GM12878 (cell line): ENCODE measurements around the gene KRTAP1-1. TPM values are rescaled to one million over a fixed set of nuclear protein-coding genes. Genes with fewer than 3 reads are reported as not detected.

ENCODE experiments used
- ATAC-seq: fragments of 200-7000 bp; cut with Tn5 transposase; 3 replicates; pipeline ENCODE4 v1.9.1; 2020; ENCODE audit warnings: mild to moderate bottlenecking, moderate library complexity
- BruUV-seq: library from RNA; stranded (reverse); fragments of 400-500 nt; replicated peaks from 2 replicates; lab custom pipeline; 2021; lab: Mats Ljungman, UMichigan
- CTCF ChIA-PET: fragments of 300-600 bp; sonication (Branson Sonifier 250); formaldehyde crosslinking; extraction: SDS; loops from one replicate; lab custom pipeline; 2021; ENCODE audit warnings: inconsistent platforms; lab: Yijun Ruan, JAX
- POLR2A ChIA-PET: fragments of 350-600 bp; formaldehyde crosslinking; extraction: SDS; loops from one replicate; lab custom pipeline; 2021; ENCODE audit warnings: inconsistent platforms; lab: Charles Lee
- RAD21 ChIA-PET: fragments of 300-600 bp; sonication (Branson Sonifier 250); formaldehyde crosslinking; loops from one replicate; lab custom pipeline; 2023; ENCODE audit warnings: antibody characterized with exemption; ENCODE audit not compliant: unreplicated experiment; lab: Charles Lee
- SMC1A ChIA-PET: fragments of 300-600 bp; sonication (Branson Sonifier 250); formaldehyde crosslinking; loops from one replicate; lab custom pipeline; 2023; ENCODE audit not compliant: unreplicated experiment, uncharacterized antibody; lab: Charles Lee
- DNase-seq: peaks from one replicate; pipeline ENCODE4 v3.0.0-alpha.2; 2011; ENCODE audit warnings: low read depth, low spot score
- FAIRE-seq: peaks from 3 replicates; lab custom pipeline; 2011; peaks lifted over from hg19 to GRCh38; lab: Jason Lieb, UNC
- H2AFZ ChIP-seq: 2 replicates; pipeline ENCODE4 v1.6.0; 2011; ENCODE audit warnings: low read depth, low read length, control low read depth; ENCODE audit not compliant: control insufficient read depth
- H3K27ac ChIP-seq: 2 replicates; pipeline ENCODE4 v1.5.1; 2011; ENCODE audit warnings: control low read depth; ENCODE audit not compliant: control insufficient read depth, insufficient read depth
- H3K27me3 ChIP-seq, 2 experiments: replicated peaks in 1 of 2; 2 replicates each; pipeline versions ENCODE4 v1.6.0 to v1.6.1; 2011; ENCODE audit warnings: low read length in 1 of 2; ENCODE audit not compliant: control insufficient read depth in 2 of 2, insufficient read depth in 2 of 2
- H3K36me3 ChIP-seq, 2 experiments: 2 replicates each; pipeline ENCODE4 v1.5.1; 2011; ENCODE audit warnings: low read length in 1 of 2; ENCODE audit not compliant: control insufficient read depth in 2 of 2, insufficient read depth in 2 of 2
- H3K4me1 ChIP-seq: 2 replicates; pipeline ENCODE4 v1.6.1; 2011; ENCODE audit warnings: mild to moderate bottlenecking, low read length, moderate library complexity, mixed read lengths; ENCODE audit not compliant: control insufficient read depth, insufficient read depth
- H3K4me2 ChIP-seq: 2 replicates; pipeline ENCODE4 v1.6.0; 2011; ENCODE audit warnings: control low read depth; ENCODE audit not compliant: control insufficient read depth, insufficient read depth
- H3K4me3 ChIP-seq: fragments of 200-600 bp; sonication (generic); 2 replicates; pipeline ENCODE4 v1.5.1; 2016
- H3K79me2 ChIP-seq: 2 replicates; pipeline ENCODE4 v1.6.0; 2011; ENCODE audit warnings: low read length; ENCODE audit not compliant: control insufficient read depth, insufficient read depth
- H3K9ac ChIP-seq: 2 replicates; pipeline ENCODE4 v1.8.0; 2011; ENCODE audit warnings: low read length, control low read depth, mixed read lengths; ENCODE audit not compliant: control insufficient read depth, insufficient read depth
- H3K9me3 ChIP-seq: replicated peaks from 3 replicates; pipeline ENCODE4 v1.5.1; 2011; ENCODE audit warnings: mild to moderate bottlenecking, low read length; ENCODE audit not compliant: control insufficient read depth, insufficient read depth
- H4K20me1 ChIP-seq: 2 replicates; pipeline ENCODE4 v1.6.0; 2011; ENCODE audit not compliant: control insufficient read depth, insufficient read depth
- ATF2 ChIP-seq: IDR thresholded peaks from 2 replicates; pipeline ENCODE4 v1.6.1; 2012; ENCODE audit warnings: low read length, inconsistent platforms
- BCL3 ChIP-seq: IDR thresholded peaks from 2 replicates; pipeline ENCODE4 v1.6.1; 2011; ENCODE audit warnings: borderline replicate concordance, low read depth, mild to moderate bottlenecking, moderate library complexity, low read length; ENCODE audit not compliant: insufficient read depth, poor library complexity, severe bottlenecking
- CHD1 ChIP-seq: IDR thresholded peaks from 2 replicates; pipeline ENCODE4 v1.6.1; 2012; ENCODE audit warnings: low read depth, low read length, improper control_type of control experiment
- IRF4 ChIP-seq: IDR thresholded peaks from 2 replicates; pipeline ENCODE4 v1.6.1; 2011; ENCODE audit warnings: low read depth, low read length
- NFIC ChIP-seq: IDR thresholded peaks from 2 replicates; pipeline ENCODE4 v1.6.1; 2012; ENCODE audit warnings: low read depth, mild to moderate bottlenecking, inconsistent platforms, low read length, moderate library complexity
- NRF1 ChIP-seq: conservative IDR thresholded peaks from 2 replicates; pipeline ENCODE4 v1.6.1; 2011; ENCODE audit warnings: mild to moderate bottlenecking, low read depth, low read length, improper control_type of control experiment
- POLR2AphosphoS2 ChIP-seq: IDR thresholded peaks from 2 replicates; pipeline ENCODE4 v1.6.1; 2011; ENCODE audit warnings: low read depth, mild to moderate bottlenecking, low read length, improper control_type of control experiment, moderate library complexity
- ZNF687 ChIP-seq: fragments of 450-650 bp; IDR thresholded peaks from 2 replicates; pipeline ENCODE4 v1.6.1; 2017; ENCODE audit warnings: mild to moderate bottlenecking, moderate library complexity
- WGBS: methylation state at CpG from one replicate; pipeline ENCODE4 v1.1.6; 2016; ENCODE audit warnings: low lambda C conversion rate; ENCODE audit not compliant: insufficient replicate concordance, insufficient coverage; ENCODE audit errors: missing lambda C conversion rate; 5-methylcytosine and 5-hydroxymethylcytosine counted together
- in situ Hi-C: fragments of 300-500 bp; cut with MboI; formaldehyde crosslinking; loops from 9 replicates; pipeline ENCODE4 v1.14.3; 2018; ENCODE audit warnings: mixed read lengths
- intact Hi-C: fragments of 100-400 bp; cut with micrococcal nuclease; formaldehyde crosslinking; loops from one replicate; pipeline ENCODE4 v1.14.2; 2022; ENCODE audit not compliant: unreplicated experiment
- polyA plus RNA-seq, 11 experiments: library from polyadenylated mRNA; depleted of rRNA in 4 of 11; unstranded in 6 of 11; stranded (reverse) in 5 of 11; fragments of >200 nt; fragmentation: Nextera tagmentation in 4 of 11; fragmentation: Illumina TruSeq in 1 of 11; extraction: Ambion mirVana in 4 of 11; extraction: Trizol in 1 of 11; gene quantifications; 1 replicate in 1 of 11; 2 replicates in 10 of 11; pipeline versions ENCODE4 v1.2.1 to v1.2.3, GENCODE V29; 2011 to 2016; ENCODE audit warnings: inconsistent platforms in 2 of 11, missing spikeins in 2 of 11, low read depth in 1 of 11
- total RNA-seq, 4 experiments: library from RNA; depleted of rRNA in 3 of 4; stranded (reverse); fragments of >200 nt in 3 of 4; fragmentation: Illumina TruSeq in 1 of 4; extraction: Trizol in 1 of 4; gene quantifications; 2 replicates each; pipeline versions ENCODE4 v1.2.1 to v1.2.3, GENCODE V29; 2013 to 2021

Gene KRTAP1-1
- total and polyA plus RNA-seq, 10 of the 15 experiments (the other 5 are each of a cell fraction or from before 2014, with no cell fraction given): not detected

- no peak for TF ChIP-seq ATF2
- TF ChIP-seq ZNF687: no peak
- no peak for TF ChIP-seq IRF4
- TF ChIP-seq CHD1: no peak
- TF ChIP-seq, all 136 proteins: peak for 0
Measured at GRCh38 chr17:41029633-41030245, 11.5 kb downstream of the KRTAP1-1 start, which contains the start of gene KRTAP1-4 (continued).

- H4K20me1 ChIP-seq: no peaks in the 10 kb centered on the region
- TF ChIP-seq POLR2AphosphoS2: no peak
- no peak for TF ChIP-seq BCL3
- TF ChIP-seq NRF1: no peak
- TF ChIP-seq NFIC: no peak
- DNase-seq: no peak
- no peaks in the 10 kb centered on the region for H3K4me1 ChIP-seq
- no peak within 1 kb of the TSS for H3K4me2 ChIP-seq
- no peak within 1 kb of the TSS for H2AFZ ChIP-seq
- no peaks in the 10 kb centered on the region for H3K79me2 ChIP-seq
- ChIA-PET POLR2A (no interaction called here), RAD21 (no interaction called here), SMC1A (no interaction called here), CTCF (no interaction called here)
- in situ Hi-C loops: no loop called here
- no TSS peak for BruUV-seq
- H3K4me3 ChIP-seq: no peak within 1 kb of the TSS
- 14% methylated on average over 9 of the region's 9 CpGs for WGBS
- H3K9me3 ChIP-seq: no peaks in the 10 kb centered on the region
- H3K27ac ChIP-seq: no peak within 1 kb of the TSS
- no peaks in the 10 kb centered on the region for H3K36me3 ChIP-seq
- FAIRE-seq: no peak
- H3K9ac ChIP-seq: no peak within 1 kb of the TSS
- H3K27me3 ChIP-seq: 0 out of 4 replicates have a peak, but pooled peaks cover 0 to 3% of the 10 kb centered on the region in 2 experiments
- ATAC-seq: no peak
- intact Hi-C loops: no loop called here
Measured at GRCh38 chr17:41026715-41027471, 14.4 kb downstream of the KRTAP1-1 start, which contains the start of gene KRTAP1-5. Gene KRTAP1-5 (minus strand): TSS chr17:41027208. CDS start chr17:41027155, 53 bp downstream.
